HG03280 (cell line): ENCODE data around the gene PCDHGA1.

Experiments used
- ATAC-seq: cut with Tn5 transposase; IDR thresholded peaks from one replicate; pipeline ENCODE4 v1.9.1; 2021; ENCODE audit warnings: mild to moderate bottlenecking, moderate library complexity; ENCODE audit not compliant: unreplicated experiment

Gene PCDHGA1

DNA sequence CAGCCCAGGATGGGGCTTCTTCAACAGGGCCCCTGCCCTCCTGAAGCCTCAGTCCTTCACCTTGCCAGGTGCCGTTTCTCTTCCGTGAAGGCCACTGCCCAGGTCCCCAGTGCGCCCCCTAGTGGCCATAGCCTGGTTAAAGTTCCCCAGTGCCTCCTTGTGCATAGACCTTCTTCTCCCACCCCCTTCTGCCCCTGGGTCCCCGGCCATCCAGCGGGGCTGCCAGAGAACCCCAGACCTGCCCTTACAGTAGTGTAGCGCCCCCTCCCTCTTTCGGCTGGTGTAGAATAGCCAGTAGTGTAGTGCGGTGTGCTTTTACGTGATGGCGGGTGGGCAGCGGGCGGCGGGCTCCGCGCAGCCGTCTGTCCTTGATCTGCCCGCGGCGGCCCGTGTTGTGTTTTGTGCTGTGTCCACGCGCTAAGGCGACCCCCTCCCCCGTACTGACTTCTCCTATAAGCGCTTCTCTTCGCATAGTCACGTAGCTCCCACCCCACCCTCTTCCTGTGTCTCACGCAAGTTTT, 182.1 kb downstream of the PCDHGA1 start:
- peak; percentile 24 for ATAC-seq

DNA sequence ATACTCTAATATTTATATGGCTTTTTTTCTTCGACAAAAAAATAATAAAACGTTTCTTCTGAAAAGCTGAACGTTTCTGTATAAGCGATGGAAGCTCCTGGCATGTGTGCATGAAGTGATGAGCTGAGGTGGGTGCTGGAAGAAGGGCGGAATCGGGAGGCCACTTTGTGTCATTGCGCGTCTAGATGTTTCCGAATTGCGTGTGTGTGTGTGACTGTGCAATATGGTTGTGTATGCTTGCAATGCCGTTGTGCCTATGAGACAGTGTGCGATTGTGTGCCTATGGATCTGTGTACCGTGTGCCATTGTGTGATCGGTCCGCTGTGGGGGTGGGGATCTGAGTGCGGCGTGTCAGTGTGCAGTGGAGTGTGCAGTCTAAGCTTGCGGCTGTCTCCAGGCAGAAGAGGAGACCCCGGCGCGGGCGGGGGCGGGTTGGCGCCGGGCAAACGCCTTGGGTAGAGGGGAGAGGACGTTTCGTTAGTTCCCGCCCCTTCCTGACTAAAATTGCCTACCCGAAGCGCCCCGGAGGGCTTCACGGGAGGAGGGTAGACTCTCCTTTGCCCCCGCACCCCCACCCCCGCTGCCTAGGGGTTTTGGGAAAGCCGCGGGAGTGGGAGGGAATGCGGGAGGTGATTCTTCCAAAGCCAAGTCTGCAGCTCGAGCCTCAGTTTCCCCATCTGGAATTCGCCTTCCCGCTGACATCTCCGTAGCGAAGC, 182.8 kb downstream of the PCDHGA1 start:
- no peak for ATAC-seq

DNA sequence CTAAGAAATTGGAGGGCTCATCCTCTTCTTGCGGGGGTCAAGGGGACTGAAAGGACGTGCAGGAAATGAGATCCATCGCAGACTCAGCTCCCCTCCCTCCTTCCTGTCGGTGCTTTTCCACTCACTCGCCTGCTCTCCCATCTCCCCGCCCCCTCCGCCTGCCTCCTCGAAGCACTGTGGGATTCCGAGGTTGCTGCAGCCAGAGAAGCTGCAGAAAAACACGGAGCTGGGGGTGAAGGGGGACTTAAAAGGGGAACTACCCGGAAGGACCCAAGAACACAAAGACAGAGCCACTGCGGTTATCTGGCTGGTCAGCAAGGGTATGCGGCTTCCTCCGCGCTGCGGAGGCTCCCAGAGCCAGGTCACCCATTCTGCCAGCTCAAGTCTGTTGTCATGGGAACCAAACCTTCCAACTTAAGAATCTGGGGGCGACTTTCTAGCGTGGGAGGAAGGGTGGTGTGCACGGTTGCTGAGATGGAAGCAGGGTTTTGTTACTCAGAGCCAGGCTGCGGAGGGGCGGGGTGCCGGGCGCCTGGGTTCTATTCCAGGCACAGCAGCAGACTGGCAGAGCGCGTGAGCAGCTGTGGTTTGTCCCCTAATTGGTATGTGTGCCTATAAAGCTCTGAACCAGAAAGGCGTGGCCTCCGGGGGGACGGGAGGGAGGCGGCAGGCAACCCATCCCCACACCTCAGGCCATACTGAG, 183.5 kb downstream of the PCDHGA1 start:
- ATAC-seq, result peak; percentile 34

DNA sequence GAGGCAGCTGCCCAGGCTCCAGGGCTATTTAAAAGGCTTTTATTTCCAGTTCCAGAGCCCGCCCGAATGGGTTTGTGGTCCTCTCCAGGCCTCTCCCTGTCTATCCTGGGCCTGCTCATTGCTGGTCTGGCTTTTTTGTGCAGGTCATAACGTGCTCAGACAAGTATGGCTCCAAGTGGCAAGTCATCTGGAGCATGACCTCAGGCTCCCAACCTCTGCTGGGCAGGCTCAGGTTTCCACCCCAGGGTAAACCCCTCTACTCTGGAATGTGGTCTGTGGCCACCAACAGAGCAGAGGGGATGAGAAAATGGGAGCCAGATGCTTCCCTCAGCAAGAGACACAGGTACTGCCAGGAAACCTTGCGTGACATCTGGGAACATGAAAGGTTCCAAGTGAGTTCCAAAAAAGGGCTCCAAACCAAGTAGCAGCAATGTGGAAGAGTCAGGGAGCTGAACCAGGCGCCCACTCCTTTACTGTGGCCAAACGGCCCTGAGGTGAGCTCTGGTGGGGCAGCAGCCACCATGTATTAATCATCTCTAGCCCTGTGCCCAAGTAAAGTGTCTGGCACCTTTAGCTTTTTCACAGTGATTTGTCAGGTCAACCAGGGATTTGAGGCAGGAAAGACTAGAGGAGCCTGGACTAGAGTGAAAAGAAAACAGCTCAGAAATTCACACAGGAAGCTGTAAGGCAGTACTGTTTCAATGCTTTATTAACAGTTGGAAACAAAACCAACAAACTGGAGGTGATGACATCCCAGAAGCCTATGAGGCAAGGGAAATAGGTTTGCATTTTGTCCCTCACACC, 184.2 kb downstream of the PCDHGA1 start:
- ATAC-seq, result peak; percentile 3

DNA sequence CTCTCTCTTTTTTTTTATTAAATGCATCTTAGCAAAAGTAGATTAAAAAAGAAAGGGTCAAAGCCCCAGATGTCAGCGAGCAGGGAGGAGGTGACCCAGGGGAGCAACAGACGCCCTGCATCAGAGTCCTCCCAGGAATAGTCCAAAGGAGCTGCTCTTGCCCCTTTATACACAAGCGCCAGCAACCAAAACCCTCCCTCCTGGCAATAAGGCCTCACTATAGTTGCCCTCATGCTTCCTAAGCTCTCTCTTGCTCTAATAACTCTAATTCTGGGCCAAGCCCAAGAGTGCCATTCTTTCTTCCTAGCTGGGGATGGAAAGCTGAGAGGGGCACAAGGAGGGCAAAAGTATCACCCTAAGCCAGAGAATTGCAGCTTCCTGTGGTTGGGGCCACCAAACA, 184.8 kb downstream of the PCDHGA1 start:
- no peak for ATAC-seq

DNA sequence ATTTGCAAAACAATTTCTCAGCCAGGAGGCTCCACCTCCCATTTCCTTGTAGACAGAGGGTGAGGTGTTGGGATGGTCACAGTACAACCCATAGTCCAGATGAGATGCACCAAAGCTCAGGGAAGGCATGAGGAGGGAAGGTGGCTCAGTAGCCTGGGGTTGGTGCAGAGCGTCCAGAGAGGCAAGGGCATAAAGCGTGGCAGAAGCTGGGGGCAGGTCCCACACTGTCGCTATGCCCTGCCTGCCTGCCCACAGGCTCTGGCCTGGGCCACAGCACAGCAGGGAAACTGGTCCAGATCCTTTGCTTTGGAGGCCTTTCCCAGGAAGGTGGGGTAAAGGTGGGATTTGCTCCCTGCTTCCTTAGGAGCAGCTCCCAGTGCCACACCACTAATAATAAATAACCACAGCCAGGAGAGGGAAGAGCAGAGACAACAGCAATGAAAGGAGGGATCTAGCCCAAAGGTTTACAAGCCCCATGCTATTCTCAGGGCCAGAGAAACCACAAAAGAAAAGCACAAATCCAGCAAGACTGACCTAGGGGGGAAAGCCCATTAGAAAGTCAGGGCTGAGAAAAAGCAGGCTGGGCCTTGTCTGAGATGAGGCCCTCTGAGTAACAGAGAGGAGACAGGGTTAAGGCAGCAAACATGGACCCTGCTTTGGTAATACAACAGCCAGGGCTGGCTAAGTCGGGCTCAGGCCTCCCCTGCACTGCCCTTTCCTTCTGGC, 185.8 kb downstream of the PCDHGA1 start:
- ATAC-seq, result no peak

DNA sequence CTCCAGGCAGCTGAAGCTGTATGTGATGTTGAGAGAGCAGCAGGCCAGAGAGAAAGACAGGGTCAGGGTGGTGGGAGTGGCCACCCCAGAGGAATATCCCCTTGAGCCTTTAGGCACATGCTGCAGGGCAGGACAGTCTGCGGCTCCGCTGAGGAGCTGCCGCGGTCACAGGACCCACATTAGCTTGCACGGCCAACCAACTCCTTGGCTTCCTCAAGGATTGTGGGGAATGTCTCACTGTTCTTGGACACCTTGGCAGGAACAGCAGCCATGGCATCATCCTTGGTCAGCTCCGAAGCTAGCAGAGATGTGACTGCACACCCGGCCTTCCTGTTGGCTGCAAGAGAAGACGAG, 186.3 kb downstream of the PCDHGA1 start:
- ATAC-seq, result no peak

DNA sequence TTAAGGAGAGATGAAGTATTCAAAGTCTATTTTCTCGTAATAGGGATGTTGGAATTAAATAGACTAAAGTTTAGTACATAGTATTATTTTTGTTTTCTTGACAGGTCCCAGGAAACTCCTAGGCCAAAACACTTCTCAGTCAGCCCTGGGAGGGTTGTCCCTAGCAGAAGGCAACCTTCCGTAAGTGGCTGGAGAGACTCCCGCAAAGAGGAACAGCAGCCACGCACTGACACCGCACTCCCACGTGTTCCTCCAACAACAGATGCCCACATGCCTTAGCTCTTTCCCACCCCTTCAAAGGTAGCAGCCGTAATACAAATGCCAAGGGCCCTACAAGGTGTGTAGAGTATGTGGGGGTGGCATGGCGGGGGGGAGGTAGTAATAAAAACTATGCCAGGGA, 187.0 kb downstream of the PCDHGA1 start:
- ATAC-seq, result no peak

DNA sequence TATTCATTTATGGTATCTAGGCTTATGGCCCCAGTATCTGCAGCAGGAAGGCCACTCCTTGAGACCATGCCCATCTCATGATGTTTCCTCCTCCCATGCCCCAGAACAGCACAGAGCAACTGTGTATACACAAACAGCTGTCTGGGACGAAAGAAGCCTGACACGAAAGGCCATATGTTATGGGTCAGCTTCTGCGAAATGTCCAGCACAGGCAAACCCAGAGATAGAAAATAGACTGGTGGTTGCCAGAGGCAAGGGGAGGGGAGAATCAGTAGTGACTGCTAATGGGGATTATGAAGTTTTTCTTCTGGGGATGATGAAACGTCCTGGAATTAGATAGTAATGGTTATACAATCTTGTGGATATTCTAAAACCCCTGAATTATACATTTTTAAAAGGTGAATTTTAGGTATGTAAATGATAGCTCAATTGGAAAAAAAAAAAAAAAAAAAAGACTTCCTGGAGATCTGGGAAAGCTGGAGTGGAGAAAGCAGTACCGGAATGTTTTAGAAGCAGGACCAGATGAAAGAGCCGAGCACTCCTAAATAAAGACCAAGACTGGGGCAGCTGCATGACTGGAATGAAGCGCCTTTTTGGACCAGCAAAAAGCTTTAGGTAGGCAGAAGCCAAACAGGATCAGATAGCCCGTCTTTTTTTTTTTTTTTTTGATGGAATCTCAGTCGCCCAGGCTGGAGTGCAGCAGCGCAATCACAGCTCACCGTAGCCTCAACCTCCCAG, 187.7 kb downstream of the PCDHGA1 start:
- ATAC-seq, result no peak

DNA sequence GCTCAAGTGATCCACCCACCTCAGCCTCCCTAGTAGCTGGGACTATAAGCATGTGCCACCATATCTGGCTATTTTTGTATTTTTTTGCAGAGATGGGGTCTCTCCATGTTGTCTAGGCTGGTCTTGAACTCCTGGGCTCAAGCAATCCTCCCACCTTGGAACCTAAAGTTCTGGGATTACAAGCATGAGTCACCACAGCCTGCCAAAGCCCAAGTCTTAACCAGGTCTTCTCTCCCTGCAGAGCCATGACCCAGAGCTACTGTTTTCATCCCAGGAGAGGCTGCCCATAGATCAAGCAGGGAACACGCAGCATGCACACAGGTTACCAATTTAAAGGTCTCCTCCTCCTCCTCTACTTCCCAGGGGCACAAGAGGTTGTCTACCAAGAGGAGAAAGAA, 188.3 kb downstream of the PCDHGA1 start:
- no peak for ATAC-seq

DNA sequence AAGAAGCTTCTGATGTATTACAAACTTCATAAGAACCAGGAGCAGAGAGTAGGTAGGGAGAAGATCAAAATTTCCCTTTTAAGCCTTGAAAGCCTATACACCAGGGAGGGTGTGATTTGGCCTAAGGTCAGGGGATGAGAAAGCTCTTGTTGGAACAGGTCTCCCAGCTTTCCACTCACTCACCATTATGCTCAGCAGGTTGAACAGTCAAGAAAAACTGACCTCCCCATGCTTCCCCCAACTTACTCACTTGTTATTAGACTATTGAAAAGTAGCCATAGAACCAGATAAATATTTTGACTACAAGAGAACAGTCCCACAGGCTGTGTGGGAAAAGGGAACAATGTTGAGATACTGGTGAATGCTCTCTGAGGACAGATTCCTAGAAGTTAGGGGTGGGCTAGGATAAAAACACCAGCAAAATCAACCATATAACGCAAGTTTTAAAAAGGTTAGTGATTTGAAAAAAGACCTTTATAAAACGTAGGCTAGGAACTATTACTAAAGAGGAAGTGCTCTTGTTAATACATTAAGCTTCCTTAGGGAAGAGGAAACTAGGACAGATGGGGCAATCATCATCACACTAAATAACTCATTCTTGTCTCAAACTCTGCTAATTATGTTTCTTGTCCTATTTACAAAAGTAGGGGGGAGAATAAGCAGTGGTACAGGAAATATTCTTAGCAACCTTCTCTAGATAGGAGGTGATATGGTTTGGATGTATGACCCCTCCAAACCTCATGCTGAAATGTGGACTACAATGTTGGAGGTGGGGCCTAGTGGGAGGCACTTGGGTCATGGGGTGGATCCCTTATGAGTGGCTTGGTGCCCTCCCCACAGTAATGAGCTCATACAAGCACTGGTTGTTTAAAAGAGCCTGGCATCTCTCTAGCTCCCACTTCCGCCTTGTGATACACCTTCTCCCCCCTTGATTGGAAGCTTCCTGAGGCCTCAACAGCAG, 189.6 kb downstream of the PCDHGA1 start:
- ATAC-seq, result no peak

DNA sequence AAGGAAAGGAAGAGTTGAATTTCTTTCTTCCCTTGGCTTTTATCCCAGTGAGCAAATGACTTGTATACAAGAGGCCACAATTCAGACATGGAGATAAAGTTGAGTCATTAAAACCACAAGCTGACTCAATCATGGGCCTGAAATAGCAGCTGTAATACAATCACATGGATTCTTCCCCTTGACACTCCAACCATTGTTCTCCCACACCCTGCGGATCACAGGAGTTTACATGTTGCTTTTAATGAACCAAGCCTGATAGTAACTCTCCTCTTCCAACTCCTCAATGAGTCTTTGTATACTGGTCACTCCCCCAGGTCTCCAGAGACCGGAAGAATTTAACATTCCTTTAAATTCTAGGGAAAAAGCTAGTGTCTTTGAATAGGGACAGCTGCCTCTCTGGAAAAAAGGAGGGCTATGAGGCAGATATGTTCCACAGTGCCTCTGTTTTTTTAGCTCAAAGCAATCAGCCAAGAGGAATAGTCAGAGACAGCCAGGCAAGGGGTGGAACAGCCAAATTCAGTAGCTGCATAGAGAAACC, 191.0 kb downstream of the PCDHGA1 start:
- ATAC-seq, result no peak

DNA sequence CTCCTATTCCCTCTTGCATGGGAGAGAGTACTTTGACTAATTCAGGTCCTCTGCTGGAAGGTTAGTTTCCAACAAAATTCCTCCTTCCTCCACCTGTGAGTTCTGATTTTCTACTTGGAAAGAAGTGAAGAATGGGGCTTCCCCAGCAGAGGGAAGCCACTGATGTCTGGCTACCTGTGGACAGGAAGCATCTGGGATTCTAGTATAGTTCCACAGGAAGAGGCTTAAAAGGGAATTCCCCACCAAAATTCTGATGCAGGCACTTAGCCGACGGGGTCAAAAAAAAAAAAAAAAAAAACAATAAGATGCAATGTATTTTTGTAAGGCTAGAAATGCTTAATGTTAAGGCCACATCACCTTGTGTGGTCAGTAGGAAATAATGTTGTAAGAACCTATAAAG, 192.0 kb downstream of the PCDHGA1 start:
- no peak for ATAC-seq

DNA sequence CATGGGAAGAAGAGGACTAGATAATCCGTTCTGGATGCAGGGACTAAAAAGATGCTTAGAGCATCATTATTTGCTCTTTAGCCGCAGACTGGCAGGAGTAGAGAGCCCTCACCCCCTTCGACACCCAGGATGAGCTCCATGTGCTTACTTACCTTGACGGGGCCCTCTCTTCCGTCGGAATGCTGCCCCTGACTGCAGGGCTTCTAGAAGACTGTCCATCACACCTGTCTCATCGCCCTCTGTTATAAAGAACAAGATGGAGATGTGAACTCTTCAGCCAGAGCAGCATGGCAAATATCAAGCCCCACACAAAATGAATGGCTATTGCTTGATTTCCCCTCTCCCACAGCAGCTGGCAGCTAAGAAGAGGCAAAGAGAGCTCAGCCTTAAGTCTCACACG, 193.7 kb downstream of the PCDHGA1 start:
- no peak for ATAC-seq

DNA sequence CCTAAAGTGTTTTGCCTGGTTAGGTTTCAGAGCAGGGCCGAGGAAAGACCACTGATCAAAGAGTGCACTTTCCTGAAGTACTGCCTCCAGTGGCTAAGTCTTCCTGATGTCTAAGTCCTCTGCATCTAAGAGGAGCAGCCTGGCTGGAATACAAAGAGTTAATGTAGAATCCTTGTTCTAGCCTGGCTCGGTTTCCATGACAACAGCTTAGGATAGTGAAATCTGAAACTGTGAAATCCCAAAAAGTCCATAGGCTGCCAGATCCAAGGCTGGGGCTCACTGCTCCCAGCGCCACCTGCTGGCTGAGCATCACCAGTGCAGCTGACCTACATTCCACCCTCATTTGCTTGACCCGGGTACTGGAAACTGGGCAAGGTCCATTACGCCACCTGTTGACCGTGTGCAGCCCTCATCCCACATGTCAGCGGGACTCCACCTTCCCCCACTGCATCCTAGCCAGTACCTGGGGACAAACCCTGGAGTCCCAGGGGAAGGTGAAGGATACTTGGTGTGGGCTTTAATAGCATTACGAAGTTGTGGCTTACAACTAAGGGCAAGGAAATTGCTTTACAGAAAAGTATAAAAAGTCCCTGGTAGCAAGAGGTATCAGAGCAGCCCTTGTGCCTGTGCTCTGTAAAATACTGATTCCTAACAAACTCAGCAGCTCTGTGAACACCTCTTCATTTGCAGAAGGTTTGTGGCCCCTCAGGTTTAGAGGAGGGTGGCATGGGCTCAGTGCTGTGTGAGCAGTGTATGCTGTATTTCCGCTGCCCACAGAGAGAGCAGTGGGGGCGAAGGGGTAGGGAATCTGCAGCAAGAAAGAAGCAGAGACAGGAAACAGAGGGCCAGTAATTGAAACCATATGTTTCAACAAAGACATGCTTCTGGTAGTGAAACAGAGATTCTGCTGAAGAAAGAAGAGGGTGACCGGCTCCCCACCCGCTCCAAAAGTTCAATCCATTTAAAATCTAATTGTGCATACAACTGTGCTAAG, 194.6 kb downstream of the PCDHGA1 start:
- peak; percentile 71 for ATAC-seq

DNA sequence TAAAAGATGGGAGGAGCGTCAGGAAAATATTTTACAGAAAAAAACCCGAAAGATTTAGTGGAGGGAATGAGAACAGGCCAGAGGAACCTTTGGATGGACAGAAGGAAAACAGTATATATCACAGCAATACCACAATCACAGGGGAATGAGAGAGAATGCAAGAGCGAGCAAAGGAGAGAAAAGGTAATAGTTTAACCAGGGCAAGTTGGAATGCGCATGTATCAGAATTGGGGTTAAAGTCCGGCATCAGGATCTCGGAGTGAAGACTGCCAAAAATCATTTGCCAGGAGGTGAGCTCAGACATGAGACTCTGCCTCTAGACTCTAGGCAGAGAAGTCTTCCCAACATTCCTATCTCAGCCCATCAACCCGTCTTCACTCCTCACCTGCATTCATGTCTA, 195.3 kb downstream of the PCDHGA1 start:
- no peak for ATAC-seq

DNA sequence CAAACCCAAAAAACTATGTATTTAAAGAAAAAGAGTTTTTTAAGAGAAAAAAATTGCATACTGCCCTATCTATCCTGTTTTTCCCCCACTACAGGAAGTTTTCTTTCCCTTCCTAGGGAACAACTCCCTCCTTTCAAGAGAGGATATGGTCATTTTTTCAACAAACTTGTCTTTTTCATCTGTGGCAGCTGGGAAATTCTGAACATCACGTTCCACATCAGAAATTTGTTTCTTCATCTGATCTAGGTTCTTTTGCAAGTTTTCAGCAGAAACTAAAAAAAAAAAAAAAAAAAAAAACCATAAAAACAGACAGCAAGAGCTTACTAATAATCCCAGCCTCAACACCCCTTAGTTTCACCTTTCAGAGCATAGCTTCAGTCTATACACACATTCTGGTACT, 197.1 kb downstream of the PCDHGA1 start:
- ATAC-seq, result no peak
